Mucosa of gallbladder (tissue), 1 donor: ENCODE measurements around the gene ZNF235. TPM values are rescaled to one million over a fixed set of nuclear protein-coding genes. Genes with fewer than 3 reads are reported as not detected.
"Not testable (repeated sequence)": the region's sequence is repeated elsewhere in the genome, so short reads cannot be mapped to it uniquely, and the experiment has no call there.

ENCODE experiments used
- DNase-seq: peaks from one replicate; pipeline ENCODE4 v3.0.0-alpha.2; 2020; ENCODE audit warnings: low spot score
- total RNA-seq: library from RNA; stranded (reverse); gene quantifications from one replicate; pipeline ENCODE4 v1.2.1, GENCODE V29; 2021
- donor health status: DM: no; HTN: no; CAD: no.

Gene ZNF235
- total RNA-seq = 6.8 TPM

GRCh38 chr19:44304659-44305193 lies at the start of gene ZNF235:
ZNF235 (minus strand) TSS chr19:44305025; CDS start chr19:44303404, 1,621 bp downstream.
- DNase-seq = peak; percentile 93

GRCh38 chr19:44346556-44346955 lies 41.7 kb upstream of the ZNF235 start:
- DNase-seq = no peak

DNA sequence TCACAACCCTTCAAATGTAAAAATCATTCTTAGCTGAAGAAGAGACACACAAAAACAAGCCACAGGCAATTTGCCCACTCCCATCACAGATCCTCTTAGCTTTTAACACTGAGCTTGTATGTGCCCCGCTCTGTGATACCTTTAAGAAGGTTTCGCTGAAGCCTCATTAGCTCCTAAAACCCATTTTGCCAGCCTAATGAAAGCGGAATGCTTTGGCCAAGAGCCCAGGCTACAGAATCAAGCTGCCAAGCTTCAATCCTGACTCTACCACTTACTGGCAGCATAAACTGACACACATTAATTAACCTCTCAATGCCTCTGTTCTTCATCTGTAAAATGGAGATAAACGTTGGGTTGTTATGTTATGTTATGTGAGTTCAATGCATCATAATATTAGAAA lies 41.1 kb upstream of the ZNF235 start:
- no peak for DNase-seq

DNA sequence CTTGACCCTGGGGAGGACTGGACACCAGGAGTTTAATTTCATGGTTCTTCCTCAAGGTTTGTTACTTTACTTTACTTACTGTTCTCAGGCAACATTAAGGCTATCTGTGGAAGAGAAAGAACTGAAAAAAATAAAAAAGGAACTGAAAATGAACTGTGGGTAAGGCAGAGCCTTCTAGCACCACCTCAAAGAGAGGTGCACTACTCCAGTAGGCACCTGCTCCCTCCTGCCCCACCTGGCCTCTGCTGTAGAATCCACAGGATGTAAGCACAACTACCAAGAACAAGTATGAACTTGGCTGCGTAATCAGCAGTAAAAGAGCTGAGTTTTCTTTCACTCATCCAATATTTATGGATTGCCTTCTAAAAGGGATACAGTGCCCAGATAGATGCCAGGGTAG lies 39.4 kb upstream of the ZNF235 start:
- no peak for DNase-seq

GRCh38 chr19:44341794-44342193 lies 37.0 kb upstream of the ZNF235 start:
- no peak for DNase-seq

- not testable (repeated sequence) for DNase-seq
Measured at GRCh38 chr19:44334639-44335038, 29.8 kb upstream of the ZNF235 start.

GRCh38 chr19:44332145-44332544 lies 27.3 kb upstream of the ZNF235 start:
- DNase-seq = no peak

DNA sequence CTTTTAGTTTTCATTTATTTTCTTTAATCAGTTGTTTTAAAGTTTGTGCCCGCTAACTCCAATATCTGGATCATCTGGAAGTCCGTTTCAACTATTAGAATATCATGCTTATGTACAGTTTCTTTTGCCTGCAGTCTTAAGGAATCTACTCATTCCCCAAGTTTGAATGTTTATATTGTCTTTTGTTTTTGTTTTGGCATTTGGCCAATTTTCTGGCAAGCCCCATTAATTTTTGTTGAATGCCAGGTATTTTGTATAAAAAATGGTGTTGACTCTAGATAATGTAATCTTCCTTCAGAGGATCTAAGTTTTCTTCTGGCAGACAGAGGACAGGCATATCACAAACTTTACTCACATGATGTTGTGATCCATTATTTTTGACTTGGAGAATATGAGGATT lies 11.1 kb upstream of the ZNF235 start:
- DNase-seq = no peak

DNA sequence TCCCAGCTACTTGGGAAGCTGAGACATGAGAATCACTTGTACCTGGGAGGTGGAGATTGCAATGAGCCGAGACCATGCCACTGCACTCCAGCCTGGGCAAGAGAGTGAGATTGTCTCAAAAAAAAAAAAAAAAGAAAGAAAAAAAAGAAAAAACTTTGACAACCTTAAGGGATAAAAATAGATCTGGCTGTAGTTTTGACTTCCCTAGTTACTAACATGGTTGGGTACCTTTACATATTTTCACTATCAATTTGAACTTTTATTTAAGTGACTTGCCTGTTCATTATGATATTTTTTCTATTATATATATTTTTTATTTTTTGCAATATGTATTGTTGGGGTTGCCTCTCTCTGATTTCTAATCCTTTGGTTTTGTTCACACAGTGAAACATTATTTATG lies 8.4 kb upstream of the ZNF235 start:
- no peak for DNase-seq

GRCh38 chr19:44308011-44308410 lies 3.2 kb upstream of the ZNF235 start:
- DNase-seq = no peak

DNA sequence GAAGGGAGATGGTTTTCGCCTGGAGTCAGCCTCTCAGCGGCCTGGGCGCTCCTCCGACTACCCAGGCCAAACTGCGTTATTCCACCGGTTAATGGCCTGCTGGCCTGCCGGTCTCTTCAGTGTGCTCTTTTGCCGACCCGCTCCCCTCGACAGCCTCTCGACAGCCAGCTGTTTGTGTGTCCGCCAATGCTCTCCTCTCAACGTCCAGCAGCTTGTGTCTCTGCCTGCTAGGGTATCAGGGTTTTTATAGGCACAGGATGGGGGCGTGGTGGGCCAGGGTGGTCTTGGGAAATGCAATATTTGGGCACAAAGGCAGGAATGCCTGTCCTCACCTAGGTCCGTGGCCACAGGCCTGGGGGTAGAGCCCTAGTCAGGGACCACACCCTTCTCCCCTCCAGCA lies 1.5 kb upstream of the ZNF235 start:
- DNase-seq = no peak

DNA sequence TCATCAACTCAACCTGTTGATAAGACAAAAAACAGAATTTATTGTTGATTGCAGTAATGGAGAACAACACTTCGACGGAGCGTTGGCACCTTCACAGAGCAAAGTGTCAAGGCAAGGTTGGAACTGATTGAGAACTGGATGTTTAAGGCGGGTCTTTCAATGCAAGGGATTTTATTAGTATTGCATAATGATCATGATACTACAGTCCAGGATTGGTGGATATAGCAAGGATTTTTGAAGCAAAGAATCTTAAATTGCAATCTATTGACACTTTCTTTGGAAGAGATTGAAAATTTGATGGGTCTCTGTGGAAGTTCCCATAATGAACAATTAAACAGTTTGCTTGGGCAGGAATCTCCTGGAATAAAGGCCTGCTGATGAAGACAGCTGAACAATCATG lies 632 bp upstream of the ZNF235 start:
- DNase-seq = no peak

GRCh38 chr19:44303976-44304568 lies 753 bp downstream of the ZNF235 start:
- DNase-seq = no peak

DNA sequence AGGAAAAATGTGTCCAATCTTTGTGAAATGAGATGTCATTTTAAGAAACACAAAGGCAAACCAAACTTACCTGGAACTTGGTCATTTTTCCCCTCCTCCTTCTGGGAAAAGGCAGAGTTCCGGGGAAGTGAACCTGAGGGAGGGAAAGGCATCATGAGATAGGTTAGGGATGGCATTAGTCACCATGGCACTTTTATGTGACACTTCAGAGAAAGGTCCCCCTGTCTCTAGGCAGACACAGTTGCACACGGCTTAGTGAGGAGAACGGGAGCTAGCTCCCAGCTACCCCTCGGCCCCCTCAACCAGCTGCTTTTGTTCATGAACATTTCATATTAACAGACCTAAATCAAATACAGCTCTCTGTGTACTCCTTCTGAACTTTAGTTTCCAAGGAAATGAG lies 1.5 kb downstream of the ZNF235 start:
- DNase-seq = no peak

DNA sequence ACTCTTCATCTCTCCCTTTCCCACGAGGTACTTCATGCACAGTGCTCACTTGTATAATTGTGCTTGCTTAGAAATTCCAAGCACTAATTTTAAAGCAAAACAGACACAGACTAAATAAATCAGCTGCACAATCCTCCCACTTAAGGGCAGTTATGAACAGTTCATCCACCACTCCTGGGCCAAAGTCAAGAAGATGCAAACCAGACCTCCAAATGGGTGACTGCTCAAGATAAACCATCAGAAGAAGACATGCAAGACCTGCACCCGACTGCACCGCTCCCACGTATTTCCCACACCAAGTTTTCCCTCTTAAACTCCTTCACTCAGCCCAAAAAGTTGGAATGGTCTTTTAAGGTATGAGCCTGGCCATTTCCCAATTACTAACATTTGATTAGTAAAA lies 19.9 kb downstream of the ZNF235 start:
- DNase-seq = no peak

DNA sequence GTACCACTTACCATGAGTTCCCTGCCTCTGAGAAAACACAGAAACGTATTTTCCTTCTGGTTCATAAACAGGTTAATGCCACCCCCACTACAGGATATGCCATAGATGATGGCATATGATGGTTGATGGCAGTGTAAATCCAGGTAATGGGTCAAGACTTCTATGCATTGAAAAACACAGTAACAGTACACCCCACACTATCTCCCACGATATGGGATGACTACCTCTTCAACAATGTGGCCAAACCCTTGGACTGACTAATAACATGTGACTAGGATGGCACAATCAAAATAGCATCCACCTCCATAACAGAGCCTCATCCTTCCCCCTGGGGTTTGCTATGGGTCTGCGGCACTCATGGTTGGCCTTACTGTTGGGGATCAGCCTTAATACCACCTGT lies 22.0 kb downstream of the ZNF235 start:
- DNase-seq = no peak

DNA sequence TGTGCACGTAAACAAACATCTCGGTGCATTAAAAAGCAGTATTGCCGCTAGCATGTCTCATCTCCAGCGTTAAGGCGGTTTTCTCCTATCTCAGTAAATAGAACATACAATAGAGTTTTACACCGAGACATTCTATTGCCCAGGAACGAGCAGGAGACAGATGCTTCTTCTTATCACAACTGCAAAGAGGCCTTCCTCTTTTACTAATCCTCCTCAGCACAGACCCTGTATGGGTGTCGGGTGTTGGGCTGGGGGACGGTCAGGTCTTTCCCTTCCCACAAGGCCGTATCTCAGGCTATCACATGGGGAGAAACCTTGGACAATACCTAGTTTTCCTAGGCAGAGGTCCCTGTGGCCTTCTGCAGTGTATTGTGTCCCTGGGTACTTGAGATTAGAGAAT lies 23.9 kb downstream of the ZNF235 start:
- no peak for DNase-seq

- no peak for DNase-seq
Measured at GRCh38 chr19:44278181-44278690, 26.6 kb downstream of the ZNF235 start.

- no peak for DNase-seq
Measured at GRCh38 chr19:44277331-44277730, 27.5 kb downstream of the ZNF235 start.

- no peak for DNase-seq
Measured at GRCh38 chr19:44260695-44261446, 44.0 kb downstream of the ZNF235 start.

GRCh38 chr19:44260343-44260681 lies 44.5 kb downstream of the ZNF235 start:
- no peak for DNase-seq

DNA sequence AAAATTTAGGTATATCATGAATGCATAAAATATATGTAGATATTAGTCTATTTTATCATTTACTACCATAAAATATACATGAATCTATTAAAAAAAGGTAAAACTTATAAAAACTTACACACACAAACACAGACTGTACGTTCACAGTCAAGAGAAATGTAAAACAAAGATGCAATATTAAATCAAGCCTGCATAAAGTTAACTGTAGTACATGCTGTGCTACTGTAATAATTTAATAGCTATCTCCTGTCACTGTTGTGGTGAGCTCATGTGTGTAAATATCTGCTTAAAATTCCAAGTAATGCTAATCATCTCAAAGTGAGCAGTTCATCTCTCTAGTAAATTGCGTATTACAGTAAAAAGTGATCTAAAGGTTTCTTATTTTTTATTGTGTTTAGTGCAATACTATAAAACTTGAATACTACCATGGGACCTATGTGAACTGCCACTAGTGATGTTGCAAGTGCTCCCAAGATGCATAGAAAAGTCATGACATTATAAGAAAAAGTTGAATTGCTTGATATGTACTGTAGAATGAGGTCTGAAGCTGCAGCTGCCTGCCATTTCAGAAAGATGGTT lies 45.9 kb downstream of the ZNF235 start:
- DNase-seq = no peak

- DNase-seq = no peak
Measured at GRCh38 chr19:44258136-44258535, 46.7 kb downstream of the ZNF235 start.
